HG03378 (cell line): Measurements from ENCODE around the gene HPD.
"Not testable (repeated sequence)": the region's sequence is repeated elsewhere in the genome, so short reads cannot be mapped to it uniquely, and the experiment has no call there.

Experiments
- ATAC-seq: cut with Tn5 transposase; IDR thresholded peaks from one replicate; pipeline ENCODE4 v1.9.1; 2021; ENCODE audit warnings: mild to moderate bottlenecking, moderate library complexity; ENCODE audit not compliant: unreplicated experiment

Gene HPD

GRCh38 chr12:121866331-121866730 is 7.7 kb upstream of the HPD start:
- no peak for ATAC-seq

DNA sequence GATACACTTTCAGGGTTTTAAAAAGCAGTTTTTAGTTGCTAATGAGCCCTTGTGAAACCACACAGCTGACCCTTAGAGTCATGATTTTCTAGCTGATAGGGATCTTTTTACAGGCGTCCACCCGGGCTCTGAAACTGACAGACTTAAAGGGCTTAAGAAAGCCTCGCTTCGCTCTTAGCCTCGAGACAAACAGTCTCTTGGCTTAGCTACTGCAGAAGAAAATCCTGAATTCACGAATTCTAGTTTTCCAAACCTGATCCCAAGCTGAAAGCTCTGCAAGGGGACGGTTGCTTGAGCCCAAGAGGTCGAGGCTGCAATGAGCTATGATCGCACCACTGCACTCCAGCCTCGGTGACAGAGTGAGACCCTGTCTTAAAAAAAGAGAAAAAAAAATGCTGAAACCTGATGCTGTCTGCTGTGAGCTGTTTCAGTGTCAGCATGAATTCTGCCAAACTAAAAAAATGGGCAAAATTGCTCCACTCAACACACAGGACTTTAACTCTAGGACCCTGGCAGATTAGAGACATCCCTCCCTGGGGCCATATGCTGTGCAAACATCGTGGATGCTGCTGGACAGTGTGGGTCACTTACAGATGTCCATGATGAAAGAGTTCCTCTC is 3.1 kb upstream of the HPD start:
- ATAC-seq: no peak

DNA sequence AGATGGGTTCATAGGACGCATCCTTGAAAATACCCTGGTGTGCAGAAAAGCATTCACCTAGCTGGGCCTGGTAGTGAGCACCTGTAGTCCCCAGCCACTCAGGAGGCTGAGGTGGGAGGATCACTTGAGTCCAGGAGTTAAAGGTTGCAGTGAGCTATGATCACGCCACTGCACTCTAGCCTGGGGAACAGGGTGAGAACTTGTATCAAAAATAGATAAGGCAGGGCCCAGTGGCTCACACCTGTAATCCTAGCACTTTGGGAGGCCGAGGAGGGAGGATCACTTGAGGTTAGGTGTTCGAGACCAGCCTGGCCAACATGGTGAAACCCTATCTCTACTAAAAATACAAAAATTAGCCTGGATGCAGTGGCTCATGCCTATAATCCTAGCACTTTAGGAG is 2.0 kb upstream of the HPD start:
- not testable (repeated sequence) for ATAC-seq

- no peak for ATAC-seq
These were observed 1.6 kb upstream of the HPD start for GRCh38 chr12:121860257-121860656.

- no peak for ATAC-seq
These were observed 369 bp downstream of the HPD start for GRCh38 chr12:121858318-121858661.

- no peak for ATAC-seq
These were observed 1.1 kb downstream of the HPD start for GRCh38 chr12:121857322-121858246.

GRCh38 chr12:121852392-121852791 is 6.3 kb downstream of the HPD start:
- ATAC-seq: not testable (repeated sequence)

DNA sequence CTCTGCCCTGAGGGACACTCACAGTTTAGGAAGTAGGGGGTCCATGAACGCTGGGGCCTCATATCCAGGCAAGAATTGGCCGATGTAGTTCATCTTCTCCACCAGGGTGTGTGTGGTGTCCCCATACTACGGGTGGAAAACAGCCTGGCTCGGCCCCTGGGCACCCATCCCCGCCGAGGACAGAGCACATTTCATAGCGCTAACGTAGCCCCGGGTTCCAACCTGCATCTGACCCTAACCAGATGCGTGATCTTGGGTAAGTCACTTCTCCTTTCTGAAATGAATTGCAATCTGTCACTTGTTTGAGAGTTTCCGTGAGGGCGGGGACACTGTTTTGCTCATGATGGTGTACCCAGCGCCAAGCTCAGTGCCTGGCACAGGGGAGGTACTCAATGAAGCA is 9.0 kb downstream of the HPD start:
- ATAC-seq: no peak

DNA sequence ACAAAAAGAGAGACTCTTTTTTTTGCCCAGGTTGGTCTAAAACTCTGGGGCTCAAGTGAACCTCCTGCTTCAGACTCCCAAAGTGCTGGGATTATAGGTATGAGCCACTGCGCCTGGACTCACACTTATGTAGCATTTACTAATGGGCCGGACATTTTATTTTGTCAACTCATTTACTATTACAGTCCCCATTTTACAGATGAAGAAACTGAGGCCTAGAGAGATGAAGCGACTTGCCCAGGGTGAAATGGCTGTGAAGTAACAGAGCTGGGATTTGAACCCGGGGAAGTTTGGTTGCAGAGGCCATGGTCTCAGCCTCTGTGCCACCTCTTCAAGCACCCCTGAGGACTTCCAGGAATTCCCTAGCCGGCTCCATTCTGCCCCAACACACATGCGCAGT is 9.4 kb downstream of the HPD start:
- no peak for ATAC-seq

GRCh38 chr12:121845701-121846100 is 13.0 kb downstream of the HPD start:
- ATAC-seq: no peak

- ATAC-seq: no peak
These were observed 15.2 kb downstream of the HPD start for GRCh38 chr12:121843236-121843982.

DNA sequence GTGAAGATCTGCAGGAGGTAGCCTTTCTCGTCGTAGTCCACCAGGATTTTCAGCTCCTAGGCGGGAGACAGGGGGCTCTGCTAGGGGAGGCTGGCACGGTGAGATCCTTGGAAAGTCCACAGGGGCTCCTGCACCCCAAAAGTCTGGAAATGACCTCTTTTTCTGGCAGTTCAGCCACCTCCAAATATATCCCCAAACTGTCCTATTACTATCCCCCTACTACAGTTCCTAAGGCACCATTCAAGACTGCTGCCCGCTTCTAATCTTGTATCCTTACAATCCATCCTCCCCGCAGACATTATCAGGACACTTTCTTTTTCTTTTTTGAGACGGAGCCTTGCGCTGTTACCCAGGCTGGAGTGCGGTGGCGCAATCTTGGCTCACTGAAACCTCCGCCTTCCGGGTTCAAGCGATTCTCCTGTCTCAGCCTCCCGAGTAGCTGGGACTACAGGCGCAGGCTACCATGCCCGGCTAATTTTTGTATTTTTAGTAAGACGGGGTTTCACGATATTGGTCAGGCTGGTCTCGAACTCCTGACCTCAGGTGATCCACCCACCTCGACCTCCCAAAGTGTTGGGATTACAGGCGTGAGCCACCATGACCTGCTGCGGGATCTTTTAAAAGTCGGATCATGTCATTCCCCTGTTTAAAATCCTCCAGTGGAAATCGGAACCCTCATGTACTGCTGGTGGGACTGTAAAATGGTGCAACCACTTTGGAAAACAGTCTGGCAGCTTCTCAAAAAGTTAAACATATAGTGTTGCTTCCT is 18.5 kb downstream of the HPD start:
- ATAC-seq: no peak

GRCh38 chr12:121839106-121839992 is 19.3 kb downstream of the HPD start:
- ATAC-seq: peak; percentile 87

- ATAC-seq: no peak
These were observed 20.5 kb downstream of the HPD start for GRCh38 chr12:121838126-121838525.

DNA sequence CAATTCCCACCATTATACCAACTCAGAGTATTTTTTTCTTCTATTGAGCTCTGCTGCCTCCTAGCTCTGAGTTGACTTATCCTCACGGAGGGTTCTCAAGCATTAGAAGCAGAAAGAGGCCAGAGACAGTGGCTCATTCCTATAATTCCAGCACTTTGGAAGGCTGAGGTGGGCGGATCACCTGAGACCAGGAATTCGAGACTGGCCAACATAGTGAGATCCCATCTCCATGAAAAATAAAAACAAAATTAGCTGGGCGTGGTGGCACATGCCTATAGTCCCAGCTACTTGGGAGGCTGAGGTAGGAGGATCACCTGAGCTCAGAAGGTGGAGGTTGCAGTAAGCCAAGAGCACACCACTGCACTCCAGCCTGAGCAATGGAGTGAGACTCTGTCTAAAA is 21.0 kb downstream of the HPD start:
- ATAC-seq: no peak

DNA sequence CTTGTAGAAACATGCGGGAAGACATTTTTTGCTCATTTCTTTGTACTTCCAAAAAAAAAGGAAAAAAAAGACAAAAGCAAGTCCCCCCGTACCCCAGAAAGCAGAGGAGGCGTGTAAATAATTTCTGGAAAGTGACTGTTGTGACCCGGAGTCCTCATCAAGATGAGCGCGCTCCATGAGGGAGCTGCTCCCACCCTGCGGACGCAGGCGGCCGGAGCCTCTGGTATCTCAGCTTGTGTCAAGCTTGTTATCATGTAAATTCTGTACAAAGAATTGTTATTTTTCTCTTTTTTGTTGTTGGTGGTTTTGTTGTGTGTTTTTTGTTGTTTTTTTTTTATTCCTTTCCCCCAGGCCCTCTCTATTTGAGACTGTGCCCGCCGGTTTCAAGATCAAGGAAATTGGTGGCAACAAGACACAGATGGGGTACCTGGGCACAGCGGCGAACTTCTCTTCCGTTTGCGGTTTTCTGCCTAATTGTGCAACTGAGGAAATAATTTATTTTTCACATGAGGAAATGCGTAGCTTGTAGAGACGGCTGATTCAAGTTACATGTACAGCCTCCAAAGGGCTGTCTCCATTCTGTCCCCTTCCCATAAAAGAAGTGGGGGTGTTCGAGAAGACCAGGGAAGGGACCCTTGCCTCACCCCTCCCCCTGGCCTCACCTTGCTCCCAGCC is 27.0 kb downstream of the HPD start:
- ATAC-seq: no peak

DNA sequence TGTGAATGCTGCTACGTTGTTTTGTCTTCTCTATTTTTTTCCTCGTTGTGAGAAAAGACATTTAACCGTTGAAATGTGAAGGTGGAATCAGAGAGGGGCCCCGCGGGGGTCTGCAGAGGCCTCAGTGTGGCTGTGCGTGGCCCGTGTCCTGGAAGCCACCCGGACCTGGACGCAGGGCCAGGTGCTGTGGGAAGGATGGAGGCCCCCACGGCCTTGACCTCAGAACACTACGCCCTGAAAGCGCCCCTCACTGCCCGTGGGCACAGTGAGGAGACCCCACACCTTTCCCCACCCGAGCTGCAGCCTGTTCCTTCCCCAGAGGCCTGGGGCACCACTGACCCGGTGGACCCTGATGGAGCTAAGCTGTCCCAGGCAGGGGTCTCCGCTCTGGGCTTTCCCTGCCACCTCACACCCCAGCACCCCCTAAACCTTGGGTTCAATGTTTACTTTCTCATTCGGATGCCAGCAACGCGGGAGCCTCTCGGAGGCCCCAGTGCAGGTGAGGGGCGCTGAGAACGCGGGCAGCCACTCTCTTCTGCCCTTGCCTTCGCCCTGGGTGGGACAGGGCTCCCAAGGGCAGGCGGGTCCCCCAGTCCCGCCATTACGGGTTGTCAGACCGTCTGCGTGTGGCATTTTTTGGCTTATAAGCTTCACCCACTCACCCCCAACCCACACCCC is 27.9 kb downstream of the HPD start:
- ATAC-seq: no peak

- no peak for ATAC-seq
These were observed 28.5 kb downstream of the HPD start for GRCh38 chr12:121830134-121830533.
